Measurements from ENCODE around the gene PLEKHG4B.

DNA sequence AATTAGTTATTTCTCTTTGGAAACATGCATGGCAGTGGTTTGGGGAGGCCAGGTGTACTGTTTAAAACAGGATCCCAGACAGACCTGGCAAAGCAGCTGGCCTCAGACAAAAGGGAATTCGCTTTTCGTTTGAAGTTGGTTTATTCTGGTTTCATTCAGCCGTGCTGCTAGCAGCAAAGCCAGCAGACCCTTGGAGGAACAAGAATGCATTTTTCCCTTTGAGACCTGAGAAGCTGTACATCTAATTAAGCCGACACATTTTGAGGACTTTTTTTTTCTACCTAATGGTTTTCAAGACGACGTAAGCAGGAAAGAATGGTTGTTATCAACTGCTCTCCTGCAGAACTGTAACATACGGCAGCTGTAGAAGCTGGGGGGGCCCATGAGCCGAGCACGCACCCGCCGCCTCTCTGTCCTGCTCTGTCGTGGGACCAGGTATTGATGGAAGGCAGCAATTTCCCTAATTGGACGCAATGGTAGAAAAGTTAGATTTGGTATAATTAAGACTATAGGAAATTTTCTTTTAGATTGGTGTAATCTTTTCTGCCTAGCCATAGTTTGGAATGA is 13.6 kb downstream of the PLEKHG4B start:
- no peak for TF ChIP-seq ZBTB21 (CRISPR knock-in tag; IDR thresholded peaks at IDR 0.05; ENCODE audit: borderline replicate concordance)
- TF ChIP-seq, protein P1, sequence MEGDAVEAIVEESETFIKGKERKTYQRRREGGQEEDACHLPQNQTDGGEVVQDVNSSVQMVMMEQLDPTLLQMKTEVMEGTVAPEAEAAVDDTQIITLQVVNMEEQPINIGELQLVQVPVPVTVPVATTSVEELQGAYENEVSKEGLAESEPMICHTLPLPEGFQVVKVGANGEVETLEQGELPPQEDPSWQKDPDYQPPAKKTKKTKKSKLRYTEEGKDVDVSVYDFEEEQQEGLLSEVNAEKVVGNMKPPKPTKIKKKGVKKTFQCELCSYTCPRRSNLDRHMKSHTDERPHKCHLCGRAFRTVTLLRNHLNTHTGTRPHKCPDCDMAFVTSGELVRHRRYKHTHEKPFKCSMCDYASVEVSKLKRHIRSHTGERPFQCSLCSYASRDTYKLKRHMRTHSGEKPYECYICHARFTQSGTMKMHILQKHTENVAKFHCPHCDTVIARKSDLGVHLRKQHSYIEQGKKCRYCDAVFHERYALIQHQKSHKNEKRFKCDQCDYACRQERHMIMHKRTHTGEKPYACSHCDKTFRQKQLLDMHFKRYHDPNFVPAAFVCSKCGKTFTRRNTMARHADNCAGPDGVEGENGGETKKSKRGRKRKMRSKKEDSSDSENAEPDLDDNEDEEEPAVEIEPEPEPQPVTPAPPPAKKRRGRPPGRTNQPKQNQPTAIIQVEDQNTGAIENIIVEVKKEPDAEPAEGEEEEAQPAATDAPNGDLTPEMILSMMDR (IDR thresholded peaks at IDR 0.05): no peak
- TF ChIP-seq CREB1 (CRISPR knock-in tag; IDR thresholded peaks at IDR 0.05): no peak
- TF ChIP-seq, protein P2, sequence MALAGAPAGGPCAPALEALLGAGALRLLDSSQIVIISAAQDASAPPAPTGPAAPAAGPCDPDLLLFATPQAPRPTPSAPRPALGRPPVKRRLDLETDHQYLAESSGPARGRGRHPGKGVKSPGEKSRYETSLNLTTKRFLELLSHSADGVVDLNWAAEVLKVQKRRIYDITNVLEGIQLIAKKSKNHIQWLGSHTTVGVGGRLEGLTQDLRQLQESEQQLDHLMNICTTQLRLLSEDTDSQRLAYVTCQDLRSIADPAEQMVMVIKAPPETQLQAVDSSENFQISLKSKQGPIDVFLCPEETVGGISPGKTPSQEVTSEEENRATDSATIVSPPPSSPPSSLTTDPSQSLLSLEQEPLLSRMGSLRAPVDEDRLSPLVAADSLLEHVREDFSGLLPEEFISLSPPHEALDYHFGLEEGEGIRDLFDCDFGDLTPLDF (CRISPR knock-in tag; IDR thresholded peaks at IDR 0.05): no peak
- no peak for TF ChIP-seq FOXP1 (CRISPR knock-in tag; IDR thresholded peaks at IDR 0.05; ENCODE audit: borderline replicate concordance)
- TF ChIP-seq, protein P3, sequence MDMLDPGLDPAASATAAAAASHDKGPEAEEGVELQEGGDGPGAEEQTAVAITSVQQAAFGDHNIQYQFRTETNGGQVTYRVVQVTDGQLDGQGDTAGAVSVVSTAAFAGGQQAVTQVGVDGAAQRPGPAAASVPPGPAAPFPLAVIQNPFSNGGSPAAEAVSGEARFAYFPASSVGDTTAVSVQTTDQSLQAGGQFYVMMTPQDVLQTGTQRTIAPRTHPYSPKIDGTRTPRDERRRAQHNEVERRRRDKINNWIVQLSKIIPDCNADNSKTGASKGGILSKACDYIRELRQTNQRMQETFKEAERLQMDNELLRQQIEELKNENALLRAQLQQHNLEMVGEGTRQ (CRISPR knock-in tag; IDR thresholded peaks at IDR 0.05): no peak

Data from WTC11 (cell line).